ENCODE results near the gene DISP3. TPM values are rescaled to one million over a fixed set of nuclear protein-coding genes. Genes with fewer than 3 reads are reported as not detected.

DISP3 gene
- polyA plus RNA-seq, 1 of the 3 experiments (the other 2 are of a cell fraction): 0.08 TPM

GRCh38 chr1:11462224-11462923 lies 16.6 kb upstream of the DISP3 start:
- H3K4me3 ChIP-seq (ENCODE audit: low read depth in 2 of 2, low read length in 1 of 2): no peak overlapping the region
- CTCF ChIA-PET: interaction anchor here (3.1 to 9.3 kb wide), 2 partner anchors 15 to 180 kb away, joined by 13 to 63 read pairs; partner anchors contain the start of gene DISP3
- H3K27ac ChIP-seq (ENCODE audit: low read depth in 2 of 2, low read length in 1 of 2): no peak overlapping the region
- H2AFZ ChIP-seq (ENCODE audit: low read depth): no peak overlapping the region
- POLR2A ChIA-PET: interaction anchor here (1.4 kb wide), 1 partner anchor 16 kb away, joined by 3 read pairs; the partner anchor contains the start of gene DISP3
- no peaks in the 10 kb centered on the region for H4K20me1 ChIP-seq (ENCODE audit: insufficient read depth)
- no peaks in the 10 kb centered on the region for H3K9me2 ChIP-seq
- H3K4me1 ChIP-seq (ENCODE audit: control insufficient read depth in 1 of 2, insufficient read depth in 2 of 2, low read depth in 1 of 2, low read length in 1 of 2): peaks cover 0 to 30% of the 10 kb centered on the region in 2 experiments; a peak in 1 of 4 replicates
- DNase-seq: no peak
- H3K27me3 ChIP-seq (ENCODE audit: insufficient read depth): peaks cover 7% of the 10 kb centered on the region; the same call in 1 of the 2 replicates
- 38% methylated on average over 12 of the region's 19 CpGs for WGBS (ENCODE audit: low lambda C conversion rate)
- H3K79me2 ChIP-seq (ENCODE audit: insufficient read depth): no peaks in the 10 kb centered on the region
- no peak overlapping the region for H3K4me2 ChIP-seq
- H3F3A ChIP-seq (replicated peaks; ENCODE audit: insufficient read depth): no peaks in the 10 kb centered on the region
- no peaks in the 10 kb centered on the region for H3K36me3 ChIP-seq (replicated peaks in 1 of 2; ENCODE audit: control insufficient read depth in 1 of 2, insufficient read depth in 2 of 2, low read length in 1 of 2)
- H3K9ac ChIP-seq: no peak overlapping the region
- TF ChIP-seq GABPA (IDR thresholded peaks at IDR 0.05; ENCODE audit: low read depth) (no peak), TEAD4 (IDR thresholded peaks at IDR 0.05; ENCODE audit: borderline replicate concordance, insufficient read depth) (no peak), FOXM1 (IDR thresholded peaks at IDR 0.05; ENCODE audit: low read depth) (no peak), MAX (IDR thresholded peaks at IDR 0.05; ENCODE audit: low read depth) (no peak), USF2 (IDR thresholded peaks at IDR 0.05; ENCODE audit: borderline replicate concordance, low read depth, low read length) (no peak), JUND (IDR thresholded peaks at IDR 0.05) (no peak), CHD2 (IDR thresholded peaks at IDR 0.05; ENCODE audit: low read length, partially characterized antibody) (no peak), TCF12 (IDR thresholded peaks at IDR 0.05) (no peak), FOSL2 (IDR thresholded peaks at IDR 0.05; ENCODE audit: borderline replicate concordance, low read depth) (no peak), POLR2AphosphoS5 (IDR thresholded peaks at IDR 0.05; ENCODE audit: low read depth, low read length) (no peak), NRF1 (IDR thresholded peaks at IDR 0.05; ENCODE audit: low read depth, low read length) (no peak), NFIC (IDR thresholded peaks at IDR 0.05; ENCODE audit: borderline replicate concordance) (no peak), RCOR1 (IDR thresholded peaks at IDR 0.05; ENCODE audit: low read length) (no peak), SMC3 (IDR thresholded peaks at IDR 0.05; ENCODE audit: low read depth, low read length) (no peak), YY1 (IDR thresholded peaks at IDR 0.05; ENCODE audit: low read depth) (no peak), RFX5 (IDR thresholded peaks at IDR 0.05; ENCODE audit: low read length) (no peak)
- TF ChIP-seq, protein P1, sequence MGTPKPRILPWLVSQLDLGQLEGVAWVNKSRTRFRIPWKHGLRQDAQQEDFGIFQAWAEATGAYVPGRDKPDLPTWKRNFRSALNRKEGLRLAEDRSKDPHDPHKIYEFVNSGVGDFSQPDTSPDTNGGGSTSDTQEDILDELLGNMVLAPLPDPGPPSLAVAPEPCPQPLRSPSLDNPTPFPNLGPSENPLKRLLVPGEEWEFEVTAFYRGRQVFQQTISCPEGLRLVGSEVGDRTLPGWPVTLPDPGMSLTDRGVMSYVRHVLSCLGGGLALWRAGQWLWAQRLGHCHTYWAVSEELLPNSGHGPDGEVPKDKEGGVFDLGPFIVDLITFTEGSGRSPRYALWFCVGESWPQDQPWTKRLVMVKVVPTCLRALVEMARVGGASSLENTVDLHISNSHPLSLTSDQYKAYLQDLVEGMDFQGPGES (IDR thresholded peaks at IDR 0.05; ENCODE audit: low read depth, low read length): no peak
- TF ChIP-seq, protein P2, sequence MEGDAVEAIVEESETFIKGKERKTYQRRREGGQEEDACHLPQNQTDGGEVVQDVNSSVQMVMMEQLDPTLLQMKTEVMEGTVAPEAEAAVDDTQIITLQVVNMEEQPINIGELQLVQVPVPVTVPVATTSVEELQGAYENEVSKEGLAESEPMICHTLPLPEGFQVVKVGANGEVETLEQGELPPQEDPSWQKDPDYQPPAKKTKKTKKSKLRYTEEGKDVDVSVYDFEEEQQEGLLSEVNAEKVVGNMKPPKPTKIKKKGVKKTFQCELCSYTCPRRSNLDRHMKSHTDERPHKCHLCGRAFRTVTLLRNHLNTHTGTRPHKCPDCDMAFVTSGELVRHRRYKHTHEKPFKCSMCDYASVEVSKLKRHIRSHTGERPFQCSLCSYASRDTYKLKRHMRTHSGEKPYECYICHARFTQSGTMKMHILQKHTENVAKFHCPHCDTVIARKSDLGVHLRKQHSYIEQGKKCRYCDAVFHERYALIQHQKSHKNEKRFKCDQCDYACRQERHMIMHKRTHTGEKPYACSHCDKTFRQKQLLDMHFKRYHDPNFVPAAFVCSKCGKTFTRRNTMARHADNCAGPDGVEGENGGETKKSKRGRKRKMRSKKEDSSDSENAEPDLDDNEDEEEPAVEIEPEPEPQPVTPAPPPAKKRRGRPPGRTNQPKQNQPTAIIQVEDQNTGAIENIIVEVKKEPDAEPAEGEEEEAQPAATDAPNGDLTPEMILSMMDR (IDR thresholded peaks at IDR 0.05): no peak
- no peaks in the 10 kb centered on the region for H3K9me3 ChIP-seq
